Measurements from ENCODE around the gene PAXIP1. TPM values are rescaled to one million over a fixed set of nuclear protein-coding genes. Genes with fewer than 3 reads are reported as not detected.

Gene PAXIP1
- total RNA-seq, 1 experiment from 2014 or later: 18.8 TPM

DNA sequence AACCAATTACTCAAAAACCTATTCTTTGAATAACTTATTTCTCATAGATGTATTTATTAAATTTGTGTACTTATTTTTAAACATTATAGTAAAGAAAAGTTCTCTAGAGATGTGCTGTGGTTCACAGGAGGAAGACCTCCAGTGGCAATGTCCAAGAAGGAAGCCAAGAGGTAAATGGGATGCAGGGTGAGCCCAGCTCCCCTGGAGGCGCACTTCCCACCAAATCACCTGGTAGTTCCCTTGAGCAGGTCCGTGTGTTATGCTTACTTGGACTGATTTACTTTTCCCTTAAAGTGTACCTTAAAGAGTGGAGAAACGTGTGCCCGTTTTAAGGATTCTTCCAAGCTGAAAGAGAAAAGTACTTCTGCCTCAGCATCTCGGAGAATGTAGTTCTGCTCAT is 55.3 kb downstream of the PAXIP1 start:
- TF ChIP-seq, protein P1, sequence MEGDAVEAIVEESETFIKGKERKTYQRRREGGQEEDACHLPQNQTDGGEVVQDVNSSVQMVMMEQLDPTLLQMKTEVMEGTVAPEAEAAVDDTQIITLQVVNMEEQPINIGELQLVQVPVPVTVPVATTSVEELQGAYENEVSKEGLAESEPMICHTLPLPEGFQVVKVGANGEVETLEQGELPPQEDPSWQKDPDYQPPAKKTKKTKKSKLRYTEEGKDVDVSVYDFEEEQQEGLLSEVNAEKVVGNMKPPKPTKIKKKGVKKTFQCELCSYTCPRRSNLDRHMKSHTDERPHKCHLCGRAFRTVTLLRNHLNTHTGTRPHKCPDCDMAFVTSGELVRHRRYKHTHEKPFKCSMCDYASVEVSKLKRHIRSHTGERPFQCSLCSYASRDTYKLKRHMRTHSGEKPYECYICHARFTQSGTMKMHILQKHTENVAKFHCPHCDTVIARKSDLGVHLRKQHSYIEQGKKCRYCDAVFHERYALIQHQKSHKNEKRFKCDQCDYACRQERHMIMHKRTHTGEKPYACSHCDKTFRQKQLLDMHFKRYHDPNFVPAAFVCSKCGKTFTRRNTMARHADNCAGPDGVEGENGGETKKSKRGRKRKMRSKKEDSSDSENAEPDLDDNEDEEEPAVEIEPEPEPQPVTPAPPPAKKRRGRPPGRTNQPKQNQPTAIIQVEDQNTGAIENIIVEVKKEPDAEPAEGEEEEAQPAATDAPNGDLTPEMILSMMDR (conservative IDR thresholded peaks at IDR 0.05): no peak
- no peak for TF ChIP-seq EZH2 (IDR thresholded peaks at IDR 0.05; ENCODE audit: low read depth)
- CTCF ChIA-PET: no interaction called here
- Histone ChIP-seq H3F3A (ENCODE audit: insufficient read depth, low read depth) (no peaks in the 10 kb centered on the region), H3K4me2 (no peak overlapping the region), H3K9me2 (ENCODE audit: insufficient read depth) (no peaks in the 10 kb centered on the region), H3K36me3 (ENCODE audit: low read depth) (peaks cover 23% of the 10 kb centered on the region), H2AFZ (no peak overlapping the region), H3K4me1 (replicated peaks; ENCODE audit: insufficient read depth) (no peaks in the 10 kb centered on the region), H3K27ac (no peak overlapping the region), H3K79me2 (ENCODE audit: low read depth) (no peaks in the 10 kb centered on the region), H3K4me3 (no peak overlapping the region), H3K27me3 (ENCODE audit: insufficient read depth, low read depth) (no peaks in the 10 kb centered on the region), H4K20me1 (ENCODE audit: insufficient read depth) (no peaks in the 10 kb centered on the region), H3K9me3 (ENCODE audit: insufficient read depth, low read depth) (no peaks in the 10 kb centered on the region)
- POLR2A ChIA-PET (ENCODE audit: unreplicated experiment): no interaction called here
- no TSS peak for BruUV-seq (replicated peaks)
- intact Hi-C loops (cut with micrococcal nuclease; ENCODE audit: unreplicated experiment): no loop called here
- DNase-seq: no peak

DNA sequence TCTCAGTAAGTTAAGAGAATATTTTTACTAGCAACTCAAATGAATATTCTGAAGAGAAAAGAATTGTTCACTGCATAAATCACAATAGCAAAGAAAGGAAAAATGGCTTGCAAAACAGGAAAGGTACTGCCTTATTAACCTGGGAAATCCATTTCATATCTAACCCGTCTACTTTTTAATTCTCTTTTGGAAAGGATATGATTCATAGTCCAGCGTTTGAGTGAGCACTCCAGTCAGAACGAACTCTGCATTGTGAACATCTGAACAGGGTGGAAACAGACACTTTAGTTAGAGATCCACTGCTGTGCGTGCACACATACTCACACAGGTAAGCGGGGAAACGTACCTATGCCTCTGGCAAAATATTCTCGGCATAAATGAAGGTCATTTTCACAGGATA is 56.8 kb downstream of the PAXIP1 start:
- H3K4me1 ChIP-seq (replicated peaks; ENCODE audit: insufficient read depth): no peaks in the 10 kb centered on the region
- no peaks in the 10 kb centered on the region for H3K27me3 ChIP-seq (ENCODE audit: insufficient read depth, low read depth)
- H3K9me2 ChIP-seq (ENCODE audit: insufficient read depth): no peaks in the 10 kb centered on the region
- H2AFZ ChIP-seq: no peak overlapping the region
- H3F3A ChIP-seq (ENCODE audit: insufficient read depth, low read depth): no peaks in the 10 kb centered on the region
- no peak for DNase-seq
- POLR2A ChIA-PET (ENCODE audit: unreplicated experiment): no interaction called here
- BruUV-seq (replicated peaks): no TSS peak
- H3K27ac ChIP-seq: no peak overlapping the region
- no peaks in the 10 kb centered on the region for H3K9me3 ChIP-seq (ENCODE audit: insufficient read depth, low read depth)
- CTCF ChIA-PET: no interaction called here
- H3K79me2 ChIP-seq (ENCODE audit: low read depth): no peaks in the 10 kb centered on the region
- H4K20me1 ChIP-seq (ENCODE audit: insufficient read depth): no peaks in the 10 kb centered on the region
- TF ChIP-seq, protein P1 (conservative IDR thresholded peaks at IDR 0.05): no peak
- no peak for TF ChIP-seq EZH2 (IDR thresholded peaks at IDR 0.05; ENCODE audit: low read depth)
- H3K4me3 ChIP-seq: no peak overlapping the region
- H3K36me3 ChIP-seq (ENCODE audit: low read depth): peaks cover 23% of the 10 kb centered on the region
- intact Hi-C loops (cut with micrococcal nuclease; ENCODE audit: unreplicated experiment): no loop called here
- no peak overlapping the region for H3K4me2 ChIP-seq

DNA sequence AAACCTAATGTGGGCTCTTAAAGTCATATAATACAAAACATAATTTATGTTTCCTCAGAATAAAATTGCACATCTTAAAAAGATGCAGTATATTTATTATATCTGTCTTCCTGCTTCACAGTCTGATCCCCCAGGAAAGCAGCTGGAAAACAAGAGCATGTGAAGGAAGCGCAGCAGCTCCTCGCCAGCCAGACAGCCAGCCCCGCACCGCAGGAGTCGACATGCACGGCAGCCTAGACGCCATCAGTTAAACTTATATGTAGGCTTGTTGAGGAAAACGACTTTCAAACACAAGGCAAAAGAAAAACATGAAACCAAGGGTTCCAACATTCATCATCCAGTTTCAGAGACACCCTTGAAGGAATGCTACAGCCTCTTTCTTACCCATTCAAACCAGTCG is 59.0 kb downstream of the PAXIP1 start:
- no peak overlapping the region for H3K4me2 ChIP-seq
- no peaks in the 10 kb centered on the region for H3K9me3 ChIP-seq (ENCODE audit: insufficient read depth, low read depth)
- H3K9me2 ChIP-seq (ENCODE audit: insufficient read depth): no peaks in the 10 kb centered on the region
- no peaks in the 10 kb centered on the region for H3K27me3 ChIP-seq (ENCODE audit: insufficient read depth, low read depth)
- peaks cover 11% of the 10 kb centered on the region for H3K36me3 ChIP-seq (ENCODE audit: low read depth)
- no peaks in the 10 kb centered on the region for H3K79me2 ChIP-seq (ENCODE audit: low read depth)
- no TSS peak for BruUV-seq (replicated peaks)
- H4K20me1 ChIP-seq (ENCODE audit: insufficient read depth): no peaks in the 10 kb centered on the region
- no peak overlapping the region for H3K27ac ChIP-seq
- POLR2A ChIA-PET (ENCODE audit: unreplicated experiment): no interaction called here
- H2AFZ ChIP-seq: no peak overlapping the region
- H3K4me3 ChIP-seq: no peak overlapping the region
- H3K4me1 ChIP-seq (replicated peaks; ENCODE audit: insufficient read depth): no peaks in the 10 kb centered on the region
- no peaks in the 10 kb centered on the region for H3F3A ChIP-seq (ENCODE audit: insufficient read depth, low read depth)
- CTCF ChIA-PET: no interaction called here
- TF ChIP-seq, protein P1 (conservative IDR thresholded peaks at IDR 0.05): no peak
- TF ChIP-seq EZH2 (IDR thresholded peaks at IDR 0.05; ENCODE audit: low read depth): no peak
- no peak for DNase-seq
- intact Hi-C loops (cut with micrococcal nuclease; ENCODE audit: unreplicated experiment): no loop called here
